GM21360 (cell line): ENCODE data around the gene COL5A1.

Experiments used
- ATAC-seq: cut with Tn5 transposase; IDR thresholded peaks from one replicate; pipeline ENCODE4 v1.9.1; 2021; ENCODE audit warnings: mild to moderate bottlenecking, moderate library complexity; ENCODE audit not compliant: unreplicated experiment

Gene COL5A1

DNA sequence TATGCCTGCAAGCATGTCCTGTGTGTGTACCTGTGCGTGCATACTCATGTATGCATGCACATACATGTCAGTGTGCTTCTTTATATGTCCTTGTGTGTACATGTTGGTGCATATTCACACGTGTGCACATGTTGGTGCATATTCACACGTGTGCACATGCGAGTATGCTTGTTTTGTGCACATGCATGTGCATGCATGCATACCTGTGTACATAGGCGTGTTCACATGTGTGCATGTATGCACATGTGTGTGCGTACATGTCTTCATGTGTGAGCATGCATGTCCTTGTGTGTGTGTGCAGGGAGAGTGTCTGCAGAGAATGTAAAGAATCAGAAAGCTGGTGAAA, 166.8 kb downstream of the COL5A1 start:
- no peak for ATAC-seq

DNA sequence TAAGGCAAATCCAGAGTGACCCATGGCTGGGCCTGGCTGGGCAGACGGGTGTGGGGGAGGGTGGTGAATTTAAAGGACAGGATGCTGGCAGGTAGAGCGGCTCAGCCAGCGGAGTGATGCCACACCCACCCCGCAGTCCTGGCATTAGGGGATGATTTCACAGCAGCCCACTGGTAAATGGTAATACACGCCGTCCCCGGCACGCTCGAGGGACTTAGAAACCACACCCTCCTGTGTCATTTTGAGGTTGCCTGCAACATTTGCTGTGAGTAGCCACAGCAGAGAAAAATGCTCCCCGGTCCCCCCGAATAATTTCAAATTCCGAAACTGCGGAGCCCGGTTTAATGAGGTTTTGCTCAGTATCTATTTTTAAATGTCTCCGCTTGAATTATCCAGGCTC, 167.7 kb downstream of the COL5A1 start:
- no peak for ATAC-seq

DNA sequence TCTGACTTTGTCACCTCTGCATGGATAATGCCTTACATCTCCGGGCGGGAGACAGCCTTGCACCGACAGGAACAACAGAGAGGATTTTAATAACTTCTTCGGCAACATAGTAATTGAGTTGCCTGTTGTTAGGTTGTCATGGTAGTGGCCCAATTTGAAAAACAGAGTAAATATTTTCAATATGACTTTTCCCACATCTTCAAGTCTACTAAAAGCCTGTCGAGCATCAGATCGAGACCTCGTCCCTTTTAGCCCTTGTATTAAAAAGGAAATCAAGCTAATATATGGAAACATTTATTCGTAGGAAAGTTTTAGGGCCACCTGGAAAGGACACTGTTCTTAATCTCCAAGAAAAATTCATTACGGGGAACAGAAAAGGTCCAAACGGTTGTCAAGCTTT, 168.2 kb downstream of the COL5A1 start:
- no peak for ATAC-seq

DNA sequence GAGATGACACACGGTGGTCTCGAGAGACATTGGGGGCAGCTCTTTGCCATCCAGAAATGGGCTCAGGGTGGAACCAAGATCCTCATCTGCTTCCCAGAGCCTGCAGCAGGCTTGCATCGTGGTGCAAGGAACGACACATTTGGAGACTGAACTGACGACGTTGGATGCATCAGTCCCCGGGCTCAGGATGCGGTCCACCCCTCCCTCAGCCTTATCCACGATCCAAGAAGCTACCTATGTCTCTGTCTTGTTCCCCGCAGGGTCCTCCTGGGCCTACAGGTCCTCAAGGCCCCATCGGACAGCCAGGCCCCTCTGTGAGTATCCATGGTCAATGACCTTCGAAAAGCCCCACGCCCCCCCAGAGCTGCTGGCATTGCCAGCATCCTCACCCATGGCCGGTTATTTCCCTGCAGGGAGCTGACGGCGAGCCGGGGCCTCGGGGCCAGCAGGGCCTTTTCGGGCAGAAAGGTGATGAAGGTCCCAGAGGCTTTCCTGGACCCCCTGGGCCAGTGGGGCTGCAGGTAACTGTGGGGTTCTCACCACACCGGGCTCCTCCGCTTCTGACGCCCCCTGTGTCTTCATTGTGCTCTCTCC, 169.6 kb downstream of the COL5A1 start:
- ATAC-seq = no peak

DNA sequence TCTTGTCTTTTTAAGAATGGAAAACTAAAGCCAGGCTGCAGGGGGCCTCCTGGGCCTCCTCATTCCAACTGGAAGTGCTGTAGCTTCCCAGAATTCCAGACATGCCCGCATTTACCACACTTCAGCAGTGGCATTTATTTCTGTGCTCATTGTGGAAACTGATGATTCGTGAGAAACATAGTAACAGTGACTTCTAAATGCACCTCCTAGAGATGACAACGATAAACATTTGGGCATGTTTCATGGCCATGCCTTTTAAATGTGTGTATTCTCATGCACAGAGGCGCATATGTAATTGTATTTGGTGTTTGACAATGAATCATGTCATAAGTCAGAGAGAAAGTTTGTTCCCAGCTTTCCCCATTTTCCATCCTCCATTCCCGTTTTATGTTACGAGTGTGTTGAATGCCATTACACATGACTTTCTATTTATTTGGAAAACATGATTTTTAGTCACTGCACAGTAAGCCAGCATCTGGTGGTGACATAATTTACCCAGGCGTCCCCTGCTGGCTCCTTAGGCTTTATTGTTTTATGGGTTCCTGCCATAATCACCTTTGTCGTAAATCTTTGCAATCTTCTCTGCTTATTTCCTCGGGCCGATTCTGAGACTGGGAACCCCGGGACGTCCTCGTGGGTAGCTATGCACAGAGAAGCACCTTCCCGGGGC, 170.2 kb downstream of the COL5A1 start:
- no peak for ATAC-seq

DNA sequence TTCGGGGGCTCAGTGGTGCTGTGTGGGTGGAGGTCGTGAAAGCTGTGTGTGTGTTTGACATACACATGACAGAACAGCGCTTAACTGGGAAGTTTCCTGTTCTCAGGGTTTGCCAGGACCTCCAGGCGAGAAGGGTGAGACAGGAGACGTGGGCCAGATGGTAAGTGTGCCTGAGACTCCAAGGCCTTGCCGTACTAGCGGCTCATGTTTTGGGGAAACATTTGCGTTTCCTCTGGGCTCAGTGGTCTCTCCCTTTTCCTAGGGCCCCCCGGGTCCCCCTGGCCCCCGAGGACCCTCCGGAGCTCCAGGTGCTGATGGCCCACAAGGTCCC, 170.7 kb downstream of the COL5A1 start:
- ATAC-seq = no peak

DNA sequence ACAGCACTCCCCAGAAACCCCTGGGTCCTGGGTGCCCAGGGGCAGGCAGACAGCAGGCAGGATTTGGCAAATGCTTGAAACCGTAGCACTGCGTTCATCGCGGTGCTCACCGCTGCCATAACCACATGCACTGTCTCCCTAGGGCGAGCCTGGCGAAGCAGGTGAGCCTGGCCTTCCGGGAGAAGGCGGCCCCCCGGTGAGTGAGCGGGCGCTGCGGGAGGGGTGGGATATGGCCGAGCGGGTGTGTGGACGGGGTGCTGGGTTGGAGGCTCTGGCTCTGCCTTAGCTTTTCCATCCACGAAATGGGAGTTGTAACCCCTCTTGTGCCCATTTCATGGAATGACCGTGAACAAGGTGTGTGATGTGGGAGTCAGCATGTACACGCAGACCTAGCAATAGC, 172.2 kb downstream of the COL5A1 start:
- no peak for ATAC-seq

DNA sequence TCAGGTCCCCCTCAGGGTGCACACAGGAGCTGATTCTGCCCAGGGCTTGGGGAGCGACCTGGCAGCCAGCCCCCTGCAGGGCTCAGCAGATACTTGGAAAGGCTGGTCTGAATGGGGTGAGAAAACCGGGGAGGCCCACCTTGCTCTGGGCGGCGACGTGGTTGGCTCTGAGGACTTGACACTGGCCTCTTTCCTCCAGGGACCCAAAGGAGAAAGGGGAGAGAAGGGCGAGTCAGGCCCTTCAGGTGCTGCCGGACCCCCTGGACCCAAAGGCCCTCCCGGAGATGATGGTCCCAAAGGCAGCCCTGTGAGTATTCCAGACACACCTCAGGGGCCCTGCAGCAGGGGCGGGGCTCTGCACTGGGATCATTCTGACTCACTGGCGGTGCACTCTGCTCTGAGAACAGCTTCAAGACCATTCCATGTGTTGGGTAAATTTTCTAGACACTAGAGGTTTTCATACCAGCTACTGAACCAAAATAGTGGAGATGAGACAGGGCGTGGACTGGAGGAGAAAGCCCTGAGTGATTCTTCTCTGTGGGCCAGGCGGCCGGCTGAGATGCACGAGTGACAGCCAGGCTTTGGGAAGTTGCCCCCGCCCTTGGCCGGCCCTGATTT, 173.1 kb downstream of the COL5A1 start:
- no peak for ATAC-seq

DNA sequence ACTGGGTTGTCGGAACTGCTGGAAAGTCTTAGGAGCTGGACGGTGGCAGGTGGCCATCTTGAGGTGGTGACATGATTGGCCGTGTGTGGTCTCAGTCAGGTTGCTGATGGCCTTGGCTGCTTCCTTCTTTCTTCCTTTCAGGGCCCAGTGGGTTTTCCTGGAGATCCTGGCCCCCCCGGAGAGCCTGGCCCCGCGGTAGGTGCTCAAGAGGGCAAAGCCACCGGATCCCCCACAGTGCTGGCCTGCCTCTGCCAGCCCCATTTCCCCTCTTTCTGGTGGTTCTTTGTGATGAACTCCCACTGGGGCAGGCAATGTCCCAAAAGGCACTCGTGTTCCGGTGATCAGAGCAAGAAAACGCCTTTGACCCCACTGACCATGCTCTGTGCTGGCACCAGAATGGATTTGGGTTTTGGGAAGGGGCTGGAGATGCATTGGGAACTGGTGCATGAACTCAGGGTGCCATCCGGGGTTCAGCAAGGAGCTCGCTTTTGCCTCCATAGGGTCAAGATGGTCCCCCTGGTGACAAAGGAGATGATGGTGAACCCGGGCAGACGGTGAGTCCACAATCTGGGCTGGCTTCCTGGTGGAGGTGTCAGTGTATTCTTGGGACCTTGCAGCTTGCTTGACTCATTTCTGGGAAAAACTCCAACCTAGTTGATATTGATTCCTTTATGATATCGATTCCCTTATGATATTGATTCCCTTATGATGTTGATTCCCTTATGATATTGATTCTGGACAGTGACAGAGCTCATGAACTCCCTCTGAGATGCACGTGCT, 174.0 kb downstream of the COL5A1 start:
- ATAC-seq = no peak

DNA sequence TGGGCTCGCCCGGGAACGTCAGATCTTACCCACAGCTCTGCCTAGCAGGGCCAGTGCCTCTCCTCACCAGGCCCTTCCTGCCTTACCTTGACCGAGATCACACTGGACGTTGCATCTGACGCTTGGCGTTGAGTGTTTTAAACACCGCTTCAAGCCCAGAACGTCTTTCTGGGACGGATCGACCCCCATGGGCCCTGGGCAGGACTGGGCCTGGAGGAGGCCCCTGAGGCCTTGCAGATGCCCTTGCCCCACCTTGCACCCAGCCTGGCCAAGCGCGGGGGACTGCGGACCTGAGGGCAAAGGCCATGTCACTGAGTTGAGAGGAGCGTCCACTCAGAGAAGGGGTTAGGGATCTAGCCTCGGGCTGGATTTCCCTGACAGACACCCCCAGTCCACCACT, 174.7 kb downstream of the COL5A1 start:
- no peak for ATAC-seq

DNA sequence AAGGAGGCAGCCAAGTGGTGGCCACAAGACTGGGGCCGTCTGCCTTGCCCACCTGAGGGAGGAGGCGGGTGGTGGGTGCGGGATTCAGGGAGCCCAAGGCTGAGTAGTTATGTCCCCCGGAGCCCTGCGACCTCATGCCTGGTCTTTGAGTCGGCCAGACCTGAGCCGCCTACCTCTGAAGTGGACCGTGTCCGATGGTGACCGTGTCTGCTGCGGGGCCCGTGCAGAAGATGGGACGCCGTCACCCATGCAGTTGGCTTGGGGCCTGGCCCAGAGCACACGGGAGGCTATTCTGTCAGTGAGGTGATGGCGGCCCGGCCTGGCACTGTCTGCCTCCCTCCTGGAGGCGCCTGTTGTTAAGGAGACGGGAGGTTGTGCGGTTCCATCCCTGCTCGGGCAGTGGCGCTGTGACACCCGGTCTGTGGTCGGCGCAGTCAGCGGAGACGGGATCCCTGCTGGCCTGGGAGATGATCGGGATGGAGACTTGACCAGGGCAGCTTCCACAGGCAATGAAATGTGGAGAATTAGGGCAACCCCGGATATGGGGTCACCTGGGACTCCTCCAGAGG, 176.5 kb downstream of the COL5A1 start:
- no peak for ATAC-seq

DNA sequence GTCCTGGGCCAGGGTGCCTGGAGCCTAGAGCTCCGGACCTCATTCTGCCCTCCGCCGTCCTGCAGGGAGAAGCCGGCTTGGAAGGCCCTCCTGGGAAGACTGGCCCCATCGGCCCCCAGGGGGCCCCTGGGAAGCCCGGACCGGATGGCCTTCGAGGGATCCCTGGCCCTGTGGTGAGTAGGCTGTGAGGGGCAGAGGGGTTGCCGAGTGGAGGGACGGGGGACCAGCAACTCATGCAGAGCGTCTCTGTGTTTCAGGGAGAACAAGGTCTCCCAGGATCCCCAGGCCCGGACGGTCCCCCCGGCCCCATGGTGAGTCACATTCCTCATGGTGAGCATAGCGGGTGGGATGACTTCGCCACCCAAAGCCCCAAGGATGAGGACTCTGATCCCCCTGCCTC, 177.0 kb downstream of the COL5A1 start:
- ATAC-seq = no peak

DNA sequence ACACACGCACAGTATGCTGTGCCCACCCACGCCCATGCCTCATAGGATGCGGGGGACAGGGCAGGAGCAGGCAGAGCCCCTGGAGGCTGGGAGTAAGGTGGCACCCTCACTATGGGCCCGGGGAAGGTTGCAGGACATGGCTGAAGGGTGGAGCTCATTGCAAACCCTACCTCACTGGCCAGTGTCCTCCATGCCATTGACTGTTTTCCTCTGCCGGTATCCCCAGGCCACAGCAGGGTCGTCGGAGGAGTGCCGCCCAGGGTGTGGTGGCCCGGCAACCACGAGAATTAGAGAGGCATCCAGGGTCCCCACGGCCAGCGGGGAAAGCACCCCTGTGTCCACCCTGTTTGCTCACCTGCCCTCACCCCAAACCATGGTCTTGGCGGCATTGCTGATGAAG, 179.3 kb downstream of the COL5A1 start:
- ATAC-seq = no peak

DNA sequence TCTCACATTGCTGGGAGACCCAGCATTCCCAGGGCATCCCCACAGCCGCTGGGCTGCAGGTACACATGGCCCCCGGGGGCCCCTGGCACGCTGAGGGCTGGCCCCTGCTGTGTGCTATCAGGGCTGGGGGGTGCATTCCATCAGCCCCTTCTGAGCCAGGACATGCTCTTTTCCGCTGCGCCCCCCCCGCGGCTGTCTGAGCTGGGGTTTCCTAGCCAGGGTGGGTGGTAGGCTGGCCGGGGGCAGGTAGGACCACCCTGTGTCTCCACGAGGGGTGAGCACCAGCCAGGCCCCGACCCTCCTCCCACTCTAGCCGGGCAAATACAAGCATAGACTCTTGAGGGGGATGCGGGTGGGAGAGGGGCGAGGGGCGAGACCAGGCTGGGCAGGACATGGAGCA, 180.9 kb downstream of the COL5A1 start:
- ATAC-seq = no peak

DNA sequence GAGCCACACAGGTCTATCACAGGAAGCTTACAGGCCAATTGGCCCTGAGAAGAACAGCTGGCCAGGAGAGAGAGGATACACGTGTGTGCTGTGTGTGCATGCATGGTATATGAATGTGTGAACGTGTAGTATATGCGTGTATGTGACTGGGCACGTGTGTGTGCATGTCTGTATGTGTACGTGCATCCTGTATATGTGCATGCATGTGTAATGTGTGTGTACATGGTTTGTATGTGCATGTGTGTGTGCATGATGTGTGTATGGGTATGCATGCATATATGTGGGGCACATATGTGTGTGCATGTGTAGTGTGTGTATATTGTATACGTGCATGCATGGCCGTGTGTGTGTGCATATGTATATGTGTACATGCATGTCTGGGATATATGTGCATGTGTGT, 182.0 kb downstream of the COL5A1 start:
- no peak for ATAC-seq

DNA sequence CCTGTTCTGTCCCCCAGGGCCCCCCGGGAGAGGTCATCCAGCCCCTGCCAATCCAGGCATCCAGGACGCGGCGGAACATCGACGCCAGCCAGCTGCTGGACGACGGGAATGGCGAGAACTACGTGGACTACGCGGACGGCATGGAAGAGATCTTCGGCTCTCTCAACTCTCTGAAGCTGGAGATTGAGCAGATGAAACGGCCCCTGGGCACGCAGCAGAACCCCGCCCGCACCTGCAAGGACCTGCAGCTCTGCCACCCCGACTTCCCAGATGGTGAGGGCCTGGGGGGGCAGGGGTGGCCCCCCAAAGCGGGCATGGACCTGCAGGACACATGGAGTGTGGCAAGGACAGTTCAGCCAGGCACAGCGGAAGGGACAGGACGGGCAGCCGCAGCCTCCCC, 183.0 kb downstream of the COL5A1 start:
- no peak for ATAC-seq

DNA sequence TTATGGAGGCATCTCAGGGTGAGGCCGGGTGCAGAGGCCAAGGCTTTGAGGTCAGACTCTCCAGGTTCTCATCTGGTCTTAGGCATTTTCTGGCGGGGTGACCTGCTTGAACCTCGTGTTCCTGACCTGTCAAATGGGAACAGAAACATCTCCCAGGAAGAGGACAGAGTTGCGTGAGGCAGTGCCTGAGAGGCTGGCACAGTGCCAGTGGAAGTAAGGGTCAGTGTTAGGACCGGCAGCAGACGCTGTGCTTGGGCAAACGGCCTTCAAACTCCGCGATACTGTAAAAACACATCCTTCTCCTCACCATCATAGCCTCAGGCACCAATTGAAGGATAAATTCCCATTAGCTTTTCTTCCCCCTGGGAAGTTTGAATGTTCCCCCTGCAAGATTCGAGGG, 183.4 kb downstream of the COL5A1 start:
- ATAC-seq = no peak

DNA sequence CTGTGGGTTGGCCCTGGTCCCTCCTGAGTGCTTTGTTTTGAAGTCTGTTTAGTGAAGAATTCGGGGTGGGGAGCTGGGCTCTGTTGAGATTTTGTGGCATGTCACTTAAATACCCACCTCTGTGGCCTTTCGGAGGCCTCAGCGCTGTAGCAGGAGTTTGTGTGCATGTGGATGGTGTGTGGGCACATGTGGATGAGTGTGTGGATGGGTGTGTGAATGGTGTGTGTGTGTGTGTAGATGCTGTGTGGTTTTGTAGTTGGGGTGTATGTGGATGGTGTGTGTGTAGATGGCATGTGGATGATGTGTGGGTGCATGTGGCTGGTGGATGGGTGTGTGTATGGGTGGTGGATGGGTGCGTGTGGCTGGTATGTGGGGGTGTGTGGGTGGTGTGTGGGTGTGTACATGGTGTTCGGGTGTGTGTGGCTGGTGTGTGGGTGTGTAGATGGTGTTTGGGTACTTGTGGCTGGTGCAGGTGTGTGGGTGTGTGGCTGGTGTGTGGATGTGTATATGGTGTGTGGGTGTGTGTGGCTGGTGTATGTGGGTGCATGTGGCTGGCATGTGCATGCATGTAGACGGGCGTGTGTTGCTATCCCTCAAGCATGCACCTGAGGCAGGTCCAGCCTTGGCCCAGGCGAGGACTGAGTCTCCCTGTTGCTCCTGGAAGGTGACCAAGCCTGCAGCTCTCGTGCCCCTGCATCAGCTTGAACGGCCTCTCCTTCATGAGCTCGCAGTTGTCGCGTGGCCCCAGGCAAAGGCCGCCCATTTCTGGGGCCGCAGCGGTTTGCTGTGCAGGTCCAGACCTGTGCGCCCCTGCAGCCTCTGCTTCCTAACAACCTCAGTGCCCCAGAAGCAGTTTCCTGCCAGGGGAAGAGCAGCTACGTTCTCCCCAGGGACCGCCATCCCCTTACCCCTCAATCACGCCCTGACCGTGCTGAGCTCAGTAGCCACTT, 185.0 kb downstream of the COL5A1 start:
- no peak for ATAC-seq

DNA sequence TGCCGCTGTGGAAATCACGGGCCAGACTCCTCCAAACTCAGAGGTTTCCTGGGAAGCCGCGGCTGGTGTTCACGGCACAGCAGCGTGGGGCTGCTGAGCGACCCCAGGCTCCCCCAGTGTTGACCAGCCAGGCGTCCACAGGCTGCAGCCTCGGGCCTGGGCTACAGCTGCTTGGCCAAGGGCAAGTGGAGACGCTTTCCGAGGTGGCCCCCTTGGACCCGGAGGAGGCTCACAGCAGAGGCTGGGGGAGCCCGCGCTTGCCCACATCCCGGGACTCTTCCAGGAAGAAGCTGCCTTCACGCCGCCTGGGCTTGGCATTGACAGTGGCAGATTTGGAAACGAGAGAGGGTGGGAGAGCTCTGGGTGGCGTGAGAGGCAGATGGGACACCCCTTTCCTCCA, 186.0 kb downstream of the COL5A1 start:
- no peak for ATAC-seq

DNA sequence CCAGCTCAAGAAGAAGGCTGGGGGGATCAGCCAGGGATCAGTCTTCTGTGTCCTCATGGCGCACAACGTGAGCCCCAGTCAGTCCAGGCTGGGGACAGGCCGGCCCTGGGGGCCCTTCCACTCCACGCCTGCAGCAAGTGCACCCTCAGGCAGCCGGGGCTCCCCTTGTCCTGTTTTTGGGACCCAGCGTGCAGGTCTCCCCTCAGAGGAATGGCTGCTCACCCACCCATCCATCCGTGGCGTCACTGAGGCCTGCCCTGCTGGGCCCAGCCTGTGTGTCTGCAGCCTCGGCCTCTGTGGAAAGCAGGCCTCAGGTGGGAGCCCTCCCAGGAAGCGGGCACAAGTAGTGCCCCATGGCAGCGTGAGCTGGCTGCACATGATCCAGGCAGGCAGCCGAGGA, 186.4 kb downstream of the COL5A1 start:
- ATAC-seq = no peak

DNA sequence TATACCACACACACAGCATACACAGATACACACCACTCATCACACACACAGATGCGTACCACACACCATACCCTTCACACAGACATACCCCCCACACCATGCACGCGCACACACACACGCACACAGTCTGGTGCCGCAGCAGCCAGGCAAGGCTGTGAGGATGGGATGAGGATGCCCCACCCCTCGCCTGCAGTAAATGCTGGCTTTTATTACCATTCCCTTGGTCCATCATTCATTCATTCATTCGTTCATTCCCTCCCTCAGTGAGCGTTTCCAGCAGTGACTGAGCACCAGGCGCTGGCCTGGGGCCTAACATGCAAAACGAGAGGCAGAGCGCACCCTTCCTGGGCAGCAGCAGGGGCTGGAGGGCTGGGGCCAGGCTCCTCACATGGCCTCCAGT, 187.3 kb downstream of the COL5A1 start:
- no peak for ATAC-seq
